Measurements from ENCODE around the gene GABRD.

GABRD gene

DNA sequence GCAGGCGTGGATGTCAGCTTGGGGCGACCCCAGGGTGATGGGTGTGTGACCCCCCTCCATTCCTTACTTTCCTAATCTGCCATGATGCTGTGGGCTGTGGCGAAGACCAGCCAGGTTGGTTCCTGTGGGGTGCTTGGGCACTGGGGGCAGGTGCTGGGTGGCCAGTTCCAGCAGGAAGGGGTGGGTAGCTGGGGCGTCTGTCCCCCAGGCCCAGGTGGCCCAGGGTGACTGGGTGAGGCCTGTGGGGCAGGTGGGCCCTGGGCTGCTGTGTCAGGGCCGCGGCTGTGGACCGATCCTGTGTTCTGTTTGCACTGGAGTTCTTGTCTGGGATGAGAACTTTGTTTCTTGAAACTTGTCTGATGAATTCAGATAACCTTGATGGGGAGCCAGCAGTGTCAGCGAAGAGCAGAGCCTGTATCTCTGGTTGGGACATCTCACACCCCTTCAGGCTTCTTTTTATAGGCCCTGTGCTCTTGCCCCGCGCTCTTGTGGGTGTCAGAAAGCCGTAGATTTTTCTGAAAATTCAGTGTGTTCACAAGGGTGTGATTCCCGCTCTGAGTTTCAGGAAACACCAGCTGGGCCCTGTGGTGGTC is 34.7 kb downstream of the GABRD start:
- DNase-seq (ENCODE audit: low spot score) = no peak

- DNase-seq (ENCODE audit: low spot score) = no peak
Observed at GRCh38 chr1:2054560-2054959, 35.4 kb downstream of the GABRD start.

DNA sequence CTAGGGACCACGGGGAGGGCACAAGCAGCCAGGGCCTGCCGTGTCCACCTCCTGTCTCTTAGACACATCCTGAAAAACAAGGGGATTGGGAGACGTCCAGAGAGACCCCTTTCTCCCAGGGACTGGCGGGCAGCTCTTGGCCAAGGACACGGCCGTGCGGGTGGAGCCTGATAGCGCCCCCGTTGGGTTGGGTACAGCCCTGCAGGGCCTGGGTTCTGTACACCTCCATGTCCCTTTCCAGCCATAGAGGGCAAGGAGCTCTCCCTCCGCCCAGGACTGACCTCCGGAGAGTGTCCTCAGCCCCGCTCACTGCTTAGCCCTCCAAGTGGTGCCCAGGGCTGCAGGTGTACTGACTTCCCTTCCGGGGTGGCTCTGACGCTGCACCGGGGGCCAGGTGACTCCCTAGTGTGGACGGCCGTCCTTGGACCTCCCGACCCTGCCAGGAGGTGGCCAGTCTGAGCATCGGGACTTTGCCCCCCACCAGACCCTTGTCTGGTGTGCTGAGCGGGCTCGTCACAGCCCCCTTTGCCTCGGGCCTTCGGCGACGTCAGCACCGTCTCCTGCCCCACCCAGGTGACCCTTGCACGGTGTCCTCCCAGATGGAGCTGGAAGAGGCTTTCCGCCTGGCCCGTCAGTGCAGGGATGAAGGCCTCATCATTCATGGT is 36.9 kb downstream of the GABRD start:
- DNase-seq (ENCODE audit: low spot score) = no peak

- no peak for DNase-seq (ENCODE audit: low spot score)
Observed at GRCh38 chr1:2056955-2057590, 37.9 kb downstream of the GABRD start.

DNA sequence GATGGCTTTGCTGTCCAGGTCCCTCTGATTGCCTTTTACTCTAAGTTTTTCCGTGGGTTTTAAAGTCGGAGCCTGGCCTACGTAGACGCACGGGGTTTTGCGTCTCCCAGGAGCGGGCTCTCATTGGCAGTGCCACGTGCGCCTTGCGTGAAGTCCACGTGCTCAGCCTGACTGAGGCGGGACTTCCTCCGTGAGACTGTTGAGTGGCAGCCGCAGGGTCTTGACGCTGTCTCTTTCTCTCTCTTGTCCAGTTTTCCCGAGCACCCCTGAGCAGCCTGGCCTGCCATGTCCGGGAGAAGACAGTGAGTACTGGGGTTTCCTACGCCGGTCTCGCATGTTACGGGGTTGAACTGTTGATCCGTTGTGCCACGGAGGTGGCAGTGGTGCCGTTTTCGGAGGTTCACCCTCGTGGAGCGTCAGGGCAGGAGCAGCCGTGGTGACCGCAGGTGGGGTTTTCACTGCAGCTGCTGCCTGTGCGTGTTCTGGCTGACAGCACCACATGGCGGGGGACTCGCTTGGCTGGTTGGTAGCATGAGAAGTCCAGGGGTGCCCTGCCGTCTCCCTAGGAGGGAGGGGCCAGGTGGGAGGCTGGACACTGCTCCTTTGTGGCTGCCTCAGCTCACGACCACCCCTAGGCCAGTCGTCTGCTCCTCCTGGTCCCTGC is 40.3 kb downstream of the GABRD start:
- no peak for DNase-seq (ENCODE audit: low spot score)

DNA sequence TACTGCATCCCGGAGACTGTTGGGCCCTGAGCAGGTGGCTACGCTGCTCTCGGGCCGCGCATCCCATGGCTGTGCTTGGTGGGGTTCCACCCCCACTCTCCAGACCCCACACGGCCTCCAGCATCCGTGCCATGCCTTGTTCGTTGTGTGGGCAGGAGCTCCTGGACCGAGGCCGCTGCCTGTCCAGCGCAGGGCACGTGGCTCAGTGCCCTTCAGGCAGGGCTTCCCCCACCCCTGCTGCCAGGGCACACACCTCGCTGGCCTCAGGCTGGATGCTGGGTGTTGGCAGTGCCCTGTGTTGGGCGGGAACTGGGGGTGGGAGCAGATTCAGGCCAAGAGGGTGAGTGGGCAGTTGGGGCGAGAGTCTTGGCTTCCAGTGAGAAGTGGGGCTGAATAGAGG is 40.9 kb downstream of the GABRD start:
- no peak for DNase-seq (ENCODE audit: low spot score)

- DNase-seq (ENCODE audit: low spot score) = no peak
Observed at GRCh38 chr1:2060535-2060934, 41.4 kb downstream of the GABRD start.

DNA sequence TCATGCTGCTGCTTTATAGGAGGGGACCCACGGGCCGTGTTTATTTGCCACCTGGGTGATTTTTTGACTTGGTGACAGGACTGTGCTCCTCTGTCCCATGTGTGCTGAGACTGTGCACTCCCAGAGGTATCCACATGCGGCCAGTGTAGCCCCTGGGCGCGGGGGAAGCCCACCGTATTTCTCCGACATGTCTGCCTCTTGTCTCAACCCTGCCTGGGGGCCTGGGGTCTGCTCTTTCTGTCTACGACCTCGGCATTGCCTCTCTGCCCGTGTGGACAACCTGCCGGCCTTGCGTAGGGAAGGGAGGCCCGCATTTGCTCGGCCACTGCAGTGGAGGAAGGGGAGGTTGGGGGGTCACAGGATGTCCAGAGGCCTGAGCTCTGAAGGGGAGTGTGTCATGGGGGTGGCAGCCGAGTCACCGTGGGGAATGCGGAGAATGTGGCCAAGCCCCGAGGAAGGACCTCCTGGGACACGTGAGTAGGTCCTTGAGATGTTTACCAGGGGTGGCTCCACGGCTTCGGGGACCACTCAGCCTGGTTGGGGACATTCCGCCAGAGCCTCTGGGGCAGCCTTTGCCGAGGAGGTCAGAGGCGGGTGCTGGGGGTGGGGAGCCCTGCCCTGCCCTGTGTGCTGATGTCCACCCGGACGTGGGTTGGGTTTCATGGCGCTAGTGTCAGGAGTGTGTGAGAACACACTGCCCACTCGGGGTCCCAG is 42.1 kb downstream of the GABRD start:
- no peak for DNase-seq (ENCODE audit: low spot score)

DNA sequence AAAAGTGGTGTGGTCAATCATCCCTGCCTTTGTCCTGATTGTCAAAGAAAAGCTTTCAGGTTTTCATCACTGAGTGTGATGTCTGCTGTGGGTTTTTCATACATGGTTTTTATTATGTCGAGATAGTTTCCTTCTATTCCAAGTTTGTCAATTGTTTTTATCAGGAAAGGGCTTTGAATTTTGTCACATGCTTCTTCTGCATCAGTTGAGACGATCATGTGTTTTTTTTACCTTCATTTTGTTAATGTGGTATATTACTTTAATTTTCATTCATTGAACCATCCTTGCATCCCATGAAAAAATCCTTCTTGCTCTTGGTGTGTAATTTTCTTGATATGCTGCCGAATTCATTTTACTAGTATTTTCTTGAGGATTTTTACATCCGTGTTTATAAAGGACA is 46.6 kb downstream of the GABRD start:
- no peak for DNase-seq (ENCODE audit: low spot score)

- no peak for DNase-seq (ENCODE audit: low spot score)
Observed at GRCh38 chr1:2067393-2067792, 48.2 kb downstream of the GABRD start.

- DNase-seq (ENCODE audit: low spot score) = no peak
Observed at GRCh38 chr1:2067981-2068380, 48.8 kb downstream of the GABRD start.

- DNase-seq (ENCODE audit: low spot score) = no peak
Observed at GRCh38 chr1:2068951-2069350, 49.8 kb downstream of the GABRD start.

DNA sequence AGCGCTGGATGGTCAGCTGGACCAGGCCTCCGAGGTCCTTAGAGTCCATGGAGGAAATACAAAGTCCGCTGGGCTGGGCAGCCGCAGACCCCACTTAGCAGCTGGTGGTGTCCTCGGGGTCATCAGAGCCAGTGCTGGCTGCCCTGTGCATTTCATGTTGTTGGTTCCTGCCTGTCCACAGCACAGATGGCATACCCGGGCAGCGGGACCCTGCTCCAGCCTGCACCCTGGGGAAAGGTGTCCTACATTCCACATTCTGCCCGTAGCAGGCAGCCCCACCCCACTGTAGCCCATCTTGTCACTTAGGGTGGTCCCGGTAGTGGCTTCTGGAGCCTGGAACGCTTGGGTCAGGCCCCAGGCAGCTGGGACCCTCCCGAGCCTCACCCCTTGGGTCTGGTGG is 50.9 kb downstream of the GABRD start:
- no peak for DNase-seq (ENCODE audit: low spot score)

DNA sequence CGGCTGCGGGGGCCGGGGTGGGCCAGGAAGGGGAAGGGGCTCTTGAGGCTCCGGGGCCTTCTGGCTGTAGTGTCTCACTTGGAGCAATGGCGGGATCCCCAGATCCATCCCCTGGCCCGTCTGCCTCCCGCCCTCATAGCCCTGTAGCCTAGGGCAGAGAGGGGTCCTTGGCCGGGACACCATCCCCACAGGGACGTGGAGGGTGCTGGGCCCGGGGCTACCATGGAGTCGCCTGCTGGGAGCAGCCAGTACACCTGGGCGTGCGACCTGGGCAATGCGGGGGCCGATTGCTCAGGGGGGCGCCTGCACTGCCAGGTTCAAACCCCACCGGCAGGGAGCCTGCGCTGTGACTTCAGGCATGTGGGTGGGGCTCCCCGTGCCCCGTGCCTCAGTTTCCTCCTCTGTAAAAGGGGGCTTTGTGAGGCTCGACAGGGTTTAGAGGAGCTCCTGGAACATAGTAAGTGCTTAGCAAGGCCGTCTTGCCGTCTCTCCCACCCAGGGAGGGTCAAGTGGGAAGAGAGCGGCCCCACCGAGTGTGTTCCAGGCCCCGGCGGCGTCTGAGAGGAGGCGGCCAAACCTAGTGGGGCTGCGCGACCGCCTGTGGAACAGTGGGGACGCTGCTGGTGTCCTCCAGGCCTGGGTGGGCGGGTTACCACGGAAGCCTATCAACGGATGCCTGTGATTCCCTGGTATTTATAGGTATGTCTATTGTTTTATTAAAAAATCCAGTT is 51.8 kb downstream of the GABRD start:
- DNase-seq (ENCODE audit: low spot score) = no peak

DNA sequence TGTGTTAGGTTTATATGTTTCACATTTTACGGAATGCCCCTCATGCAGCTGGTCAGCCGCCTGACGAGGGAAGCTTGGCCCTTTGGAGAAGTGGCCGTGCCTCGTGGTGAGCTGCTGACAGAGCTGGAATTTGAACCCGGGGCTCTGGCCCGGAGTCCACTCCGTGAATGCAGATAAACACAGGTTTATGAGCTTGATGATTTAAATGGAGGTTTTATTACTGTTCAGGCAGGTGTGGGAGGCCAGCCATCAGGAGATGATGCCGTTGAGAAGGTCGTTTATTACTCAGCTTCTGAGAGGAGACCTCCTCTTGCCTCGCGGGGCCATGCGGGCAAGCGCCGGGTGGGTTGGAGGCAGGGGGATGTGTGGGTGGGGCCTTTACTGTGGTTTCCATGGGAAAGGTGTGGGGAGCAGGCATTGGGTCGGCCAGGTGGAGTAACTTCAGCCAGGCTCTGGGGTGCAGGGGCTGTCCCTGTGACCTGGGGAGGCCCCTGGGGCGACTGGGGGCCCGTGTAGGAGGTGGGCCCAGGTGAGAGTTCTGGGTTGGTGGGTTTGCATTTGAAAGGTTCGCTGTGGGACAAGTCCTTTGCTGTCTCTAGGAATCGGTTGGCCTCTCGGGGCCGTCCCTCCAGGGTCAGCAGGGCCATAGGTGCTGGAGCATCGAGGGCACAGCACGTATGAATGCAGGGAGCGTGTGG is 53.1 kb downstream of the GABRD start:
- DNase-seq (ENCODE audit: low spot score) = no peak

- no peak for DNase-seq (ENCODE audit: low spot score)
Observed at GRCh38 chr1:2072891-2073290, 53.7 kb downstream of the GABRD start.

DNA sequence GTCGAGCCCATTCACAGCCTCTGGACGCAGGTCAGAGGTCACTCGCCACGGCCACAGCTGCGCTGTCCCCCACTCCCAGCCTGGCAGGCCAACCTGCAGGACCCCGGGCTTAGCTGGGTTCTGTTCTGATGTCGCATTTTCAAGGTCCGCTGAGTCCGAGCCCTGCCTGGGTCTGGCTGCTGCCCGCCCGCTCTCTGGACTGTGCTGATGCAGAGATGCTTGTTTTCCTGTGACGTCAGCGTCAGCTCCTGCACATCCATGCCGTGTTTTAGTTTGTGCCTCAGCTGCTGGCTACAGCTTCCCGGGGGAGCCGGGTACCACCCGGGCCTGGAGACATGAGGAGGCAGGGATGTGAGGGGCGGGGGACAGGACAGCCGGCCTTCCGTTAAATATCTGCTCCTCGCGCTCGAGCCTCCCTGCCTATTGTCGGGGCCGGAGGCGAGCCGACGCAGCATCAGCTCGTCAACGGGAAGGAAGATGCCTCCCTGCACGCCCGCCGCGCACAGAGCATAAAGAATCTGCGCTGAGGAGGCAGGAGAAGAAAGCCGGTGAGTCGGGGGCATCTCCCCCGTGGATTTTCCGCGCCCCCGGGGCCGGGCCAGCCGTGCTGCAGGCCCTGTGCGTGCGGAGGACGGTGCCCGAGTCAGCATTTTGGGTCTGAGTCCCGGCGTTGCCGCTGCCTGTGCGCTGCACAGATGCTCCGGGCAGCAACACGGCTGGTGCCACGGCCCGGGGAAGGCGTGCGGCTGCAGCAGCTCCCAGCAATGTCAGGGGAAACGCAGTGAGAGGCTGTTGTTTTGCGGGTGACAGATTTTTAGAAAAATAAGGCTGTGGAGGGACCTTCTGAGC is 54.5 kb downstream of the GABRD start:
- DNase-seq (ENCODE audit: low spot score) = no peak

- DNase-seq (ENCODE audit: low spot score) = no peak
Observed at GRCh38 chr1:2074396-2074795, 55.3 kb downstream of the GABRD start.

GRCh38 chr1:2074944-2075740 is 56.0 kb downstream of the GABRD start:
- no peak for DNase-seq (ENCODE audit: low spot score)

Data from CD4-positive, alpha-beta T cell treated with Interleukin-2 at 100 ng/mL for 4 hours (primary cell).